Measurements from ENCODE around the gene SLC25A36.

DNA sequence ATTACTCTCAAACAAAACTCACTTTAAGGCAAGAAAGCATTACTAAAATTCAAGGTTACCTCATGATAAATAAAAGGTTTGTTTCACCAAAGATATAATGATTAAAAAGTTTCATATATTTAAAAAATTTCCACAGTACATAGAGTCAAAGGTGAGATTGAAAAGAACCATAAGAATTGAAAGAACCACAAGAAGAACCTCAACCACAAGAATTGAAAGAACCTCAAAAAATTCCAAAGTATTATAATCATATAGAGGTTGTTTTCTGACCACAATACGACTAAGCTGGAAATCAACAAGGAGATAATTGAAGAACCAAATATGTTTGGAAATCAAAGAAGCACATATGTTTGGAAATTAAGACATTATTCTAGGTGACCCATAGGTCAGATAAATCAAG is 52.7 kb downstream of the SLC25A36 start:
- TF ChIP-seq, protein P1, sequence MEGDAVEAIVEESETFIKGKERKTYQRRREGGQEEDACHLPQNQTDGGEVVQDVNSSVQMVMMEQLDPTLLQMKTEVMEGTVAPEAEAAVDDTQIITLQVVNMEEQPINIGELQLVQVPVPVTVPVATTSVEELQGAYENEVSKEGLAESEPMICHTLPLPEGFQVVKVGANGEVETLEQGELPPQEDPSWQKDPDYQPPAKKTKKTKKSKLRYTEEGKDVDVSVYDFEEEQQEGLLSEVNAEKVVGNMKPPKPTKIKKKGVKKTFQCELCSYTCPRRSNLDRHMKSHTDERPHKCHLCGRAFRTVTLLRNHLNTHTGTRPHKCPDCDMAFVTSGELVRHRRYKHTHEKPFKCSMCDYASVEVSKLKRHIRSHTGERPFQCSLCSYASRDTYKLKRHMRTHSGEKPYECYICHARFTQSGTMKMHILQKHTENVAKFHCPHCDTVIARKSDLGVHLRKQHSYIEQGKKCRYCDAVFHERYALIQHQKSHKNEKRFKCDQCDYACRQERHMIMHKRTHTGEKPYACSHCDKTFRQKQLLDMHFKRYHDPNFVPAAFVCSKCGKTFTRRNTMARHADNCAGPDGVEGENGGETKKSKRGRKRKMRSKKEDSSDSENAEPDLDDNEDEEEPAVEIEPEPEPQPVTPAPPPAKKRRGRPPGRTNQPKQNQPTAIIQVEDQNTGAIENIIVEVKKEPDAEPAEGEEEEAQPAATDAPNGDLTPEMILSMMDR (conservative IDR thresholded peaks at IDR 0.05), result no peak
- no peak for TF ChIP-seq EZH2 (IDR thresholded peaks at IDR 0.05; ENCODE audit: low read depth)

All from PC-9 (cell line).